Activated CD4-positive, alpha-beta T cell treated with anti-CD3 and anti-CD28 coated beads, Interleukin-2, amount 50 U/mL, for 24 hours (primary cell): ENCODE results near the gene MSH3.

Source experiments
- DNase-seq, 2 donors: peaks; one replicate each; pipeline ENCODE4 v3.0.0-alpha.2; 2020; ENCODE audit warnings: low read depth in 1 of 2, low spot score in 1 of 2

The MSH3 gene

GRCh38 chr5:80654391-80655230, at the start of gene MSH3, which contains the start of gene DHFR:
MSH3 (plus strand) TSS chr5:80654652; CDS start chr5:80654728, 76 bp downstream.
DHFR (minus strand) TSS chr5:80654983; CDS start chr5:80654489, 494 bp downstream.
- DNase-seq, result peak; percentile 76 to 80

- no peak for DNase-seq
Observed at GRCh38 chr5:80607343-80607742, 47.1 kb upstream of the MSH3 start.

- DNase-seq, result no peak
Observed at GRCh38 chr5:80607832-80608231, 46.6 kb upstream of the MSH3 start.

- DNase-seq, result no peak
Observed at GRCh38 chr5:80608731-80609130, 45.7 kb upstream of the MSH3 start.

- DNase-seq, result no peak
Observed at GRCh38 chr5:80609692-80610091, 44.8 kb upstream of the MSH3 start.

- no peak for DNase-seq
Observed at GRCh38 chr5:80615266-80615914, 39.1 kb upstream of the MSH3 start.

- no peak for DNase-seq
Observed at GRCh38 chr5:80618438-80618837, 36.0 kb upstream of the MSH3 start.

- no peak for DNase-seq
Observed at GRCh38 chr5:80619086-80619485, 35.4 kb upstream of the MSH3 start.

- DNase-seq, result no peak
Observed at GRCh38 chr5:80620211-80620610, 34.2 kb upstream of the MSH3 start.

- no peak for DNase-seq
Observed at GRCh38 chr5:80622756-80623155, 31.7 kb upstream of the MSH3 start.

- DNase-seq, result no peak
Observed at GRCh38 chr5:80623999-80624398, 30.5 kb upstream of the MSH3 start.

- no peak for DNase-seq
Observed at GRCh38 chr5:80625230-80625629, 29.2 kb upstream of the MSH3 start.

- no peak for DNase-seq
Observed at GRCh38 chr5:80629281-80629680, 25.2 kb upstream of the MSH3 start.

GRCh38 chr5:80631278-80632259, 22.9 kb upstream of the MSH3 start:
- DNase-seq, result no peak

- DNase-seq, result no peak
Observed at GRCh38 chr5:80632700-80633099, 21.8 kb upstream of the MSH3 start.

- DNase-seq, result no peak
Observed at GRCh38 chr5:80634193-80634592, 20.3 kb upstream of the MSH3 start.

GRCh38 chr5:80641353-80641752, 13.1 kb upstream of the MSH3 start:
- DNase-seq, result no peak

- DNase-seq, result no peak
Observed at GRCh38 chr5:80644900-80645299, 9.6 kb upstream of the MSH3 start.

GRCh38 chr5:80646926-80647325, 7.5 kb upstream of the MSH3 start:
- DNase-seq, result no peak

GRCh38 chr5:80653502-80653901, 950 bp upstream of the MSH3 start:
- no peak for DNase-seq

- DNase-seq, result peak in 1 of 2 donors; percentile 7
Observed at GRCh38 chr5:80654054-80654390, 430 bp upstream of the MSH3 start.
